IPS-11a (cell line): ENCODE data around the gene DRAP1.
A peak's percentile ranks its signal among the peaks of the same experiment; 100 is the strongest.

Experiments
- H3K4me3 ChIP-seq: one replicate; pipeline ENCODE4 v1.5.1; 2013; ENCODE audit warnings: low read depth, low read length, control low read depth

The DRAP1 gene

DNA sequence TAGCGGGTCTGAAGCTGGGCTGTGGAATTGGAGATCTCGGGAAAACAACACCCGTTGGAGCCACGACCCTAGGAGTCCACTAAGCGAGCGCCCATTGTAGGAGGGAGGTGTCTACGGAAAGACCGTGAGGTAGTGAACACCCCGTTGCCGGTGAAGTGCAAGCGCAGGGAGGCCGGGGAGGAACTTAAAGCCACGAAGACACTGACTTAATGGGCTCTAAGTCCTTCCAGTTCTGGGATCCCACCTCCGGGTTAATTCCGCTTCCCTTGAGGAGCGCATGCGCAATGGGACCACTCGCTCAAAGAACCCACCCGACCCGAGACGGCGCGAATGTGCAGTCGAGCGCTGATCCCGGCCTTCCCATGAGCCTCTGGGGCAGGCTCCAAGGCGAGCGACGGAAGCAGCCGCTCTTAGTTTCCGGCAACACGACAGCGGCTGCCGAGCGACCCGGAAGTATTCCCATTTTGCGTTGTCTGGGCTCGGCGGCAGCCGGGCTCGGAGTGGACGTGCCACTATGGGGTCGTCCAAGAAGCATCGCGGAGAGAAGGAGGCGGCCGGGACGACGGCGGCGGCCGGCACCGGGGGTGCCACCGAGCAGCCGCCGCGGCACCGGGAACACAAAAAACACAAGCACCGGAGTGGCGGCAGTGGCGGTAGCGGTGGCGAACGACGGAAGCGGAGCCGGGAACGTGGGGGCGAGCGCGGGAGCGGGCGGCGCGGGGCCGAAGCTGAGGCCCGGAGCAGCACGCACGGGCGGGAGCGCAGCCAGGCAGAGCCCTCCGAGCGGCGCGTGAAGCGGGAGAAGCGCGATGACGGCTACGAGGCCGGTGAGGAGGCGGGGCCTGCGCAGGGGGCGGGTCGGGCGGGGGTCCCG is 42.3 kb downstream of the DRAP1 start, which contains the start of gene SART1:
Gene SART1, plus strand, starts transcription at position 468 of the 874 bp plus-strand sequence. Its CDS starts 47 bp downstream, at position 515.
- peak within 1 kb of the TSS; percentile 87 for H3K4me3 ChIP-seq

DNA sequence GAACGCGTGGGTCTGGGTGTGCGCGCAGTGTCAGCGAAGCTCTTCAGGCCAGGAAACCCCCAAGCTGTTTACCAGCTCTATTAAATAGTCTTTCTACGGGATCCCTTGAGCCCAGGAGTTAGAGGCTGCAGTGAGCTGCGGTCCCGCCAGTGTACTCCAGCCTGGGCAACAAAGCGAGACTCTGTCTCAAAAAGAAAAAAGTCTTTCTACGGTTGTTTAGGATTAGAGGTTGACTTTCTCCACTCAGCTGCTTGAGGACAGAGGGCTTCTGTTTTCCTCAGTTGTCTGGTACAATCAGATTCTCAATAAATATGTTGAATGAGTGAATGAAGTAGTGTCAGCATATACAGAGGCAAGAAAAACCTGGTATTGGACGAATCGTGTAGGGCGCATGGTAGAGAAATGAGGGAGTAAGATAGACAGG is 42.9 kb downstream of the DRAP1 start:
- peak overlapping the region; percentile 87 for H3K4me3 ChIP-seq

DNA sequence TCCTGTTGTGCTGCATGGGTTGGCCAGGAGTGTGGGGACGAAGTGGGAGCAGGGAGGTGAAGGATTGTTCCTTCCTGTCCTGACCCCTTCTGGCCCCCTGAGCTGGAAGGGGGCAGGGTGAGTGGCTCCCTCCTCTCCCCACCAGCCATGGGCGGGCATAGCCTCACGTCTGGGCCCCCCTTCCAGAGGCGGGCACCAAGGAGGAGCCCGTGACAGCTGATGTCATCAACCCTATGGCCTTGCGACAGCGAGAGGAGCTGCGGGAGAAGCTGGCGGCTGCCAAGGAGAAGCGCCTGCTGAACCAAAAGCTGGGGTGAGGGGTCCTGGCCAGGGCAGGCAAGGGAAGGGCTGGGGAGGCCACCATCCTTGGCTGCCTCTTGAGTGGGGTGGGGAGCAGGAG is 45.7 kb downstream of the DRAP1 start:
- H3K4me3 ChIP-seq, result no peak overlapping the region

DNA sequence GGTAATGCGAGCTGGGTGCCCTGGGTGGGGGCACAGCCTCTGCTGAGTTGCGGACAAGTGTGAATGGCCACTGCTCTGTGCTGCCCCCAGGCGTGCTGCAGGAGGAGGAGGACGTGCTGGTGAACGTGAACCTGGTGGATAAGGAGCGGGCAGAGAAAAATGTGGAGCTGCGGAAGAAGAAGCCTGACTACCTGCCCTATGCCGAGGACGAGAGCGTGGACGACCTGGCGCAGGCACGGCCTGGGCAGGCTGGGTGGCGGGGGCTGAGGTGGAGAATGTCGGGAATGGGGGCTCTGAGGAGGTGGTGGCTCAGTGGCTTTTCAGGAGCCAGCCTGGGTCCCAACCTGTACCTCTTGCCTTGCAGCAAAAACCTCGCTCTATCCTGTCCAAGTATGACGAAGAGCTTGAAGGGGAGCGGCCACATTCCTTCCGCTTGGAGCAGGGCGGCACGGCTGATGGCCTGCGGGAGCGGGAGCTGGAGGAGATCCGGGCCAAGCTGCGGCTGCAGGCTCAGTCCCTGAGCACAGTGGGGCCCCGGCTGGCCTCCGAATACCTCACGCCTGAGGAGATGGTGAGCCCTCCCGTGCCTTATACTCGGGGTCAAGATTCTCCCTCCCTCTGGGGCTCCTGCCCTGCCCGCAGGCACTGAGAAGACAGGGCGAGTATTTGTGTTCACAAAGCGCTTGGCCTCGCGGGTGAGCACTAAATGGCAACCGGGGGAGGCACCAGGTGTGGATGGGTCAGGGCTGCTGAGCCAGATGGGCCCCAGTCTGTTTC is 46.9 kb downstream of the DRAP1 start:
- no peak overlapping the region for H3K4me3 ChIP-seq

DNA sequence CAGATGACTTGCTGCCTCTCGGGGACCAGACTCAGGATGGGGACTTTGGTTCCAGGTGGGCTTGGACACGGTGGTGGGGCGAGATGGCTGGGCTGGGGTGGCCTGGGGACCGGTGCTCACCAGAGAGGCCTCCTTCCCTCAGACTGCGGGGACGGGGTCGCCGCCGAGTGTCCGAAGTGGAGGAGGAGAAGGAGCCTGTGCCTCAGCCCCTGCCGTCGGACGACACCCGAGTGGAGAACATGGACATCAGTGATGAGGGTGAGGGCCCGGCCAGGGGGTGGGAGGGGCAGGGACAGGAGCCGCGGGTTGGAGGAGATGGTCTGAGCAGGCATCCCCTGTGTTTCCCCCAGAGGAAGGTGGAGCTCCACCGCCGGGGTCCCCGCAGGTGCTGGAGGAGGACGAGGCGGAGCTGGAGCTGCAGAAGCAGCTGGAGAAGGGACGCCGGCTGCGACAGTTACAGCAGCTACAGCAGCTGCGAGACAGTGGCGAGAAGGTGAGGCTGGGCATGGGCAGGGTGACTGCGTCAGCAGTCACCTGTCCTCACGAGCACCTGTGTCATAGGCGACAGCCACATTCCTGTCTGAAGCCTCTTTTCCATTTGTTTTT is 48.2 kb downstream of the DRAP1 start:
- H3K4me3 ChIP-seq, result no peak overlapping the region

DNA sequence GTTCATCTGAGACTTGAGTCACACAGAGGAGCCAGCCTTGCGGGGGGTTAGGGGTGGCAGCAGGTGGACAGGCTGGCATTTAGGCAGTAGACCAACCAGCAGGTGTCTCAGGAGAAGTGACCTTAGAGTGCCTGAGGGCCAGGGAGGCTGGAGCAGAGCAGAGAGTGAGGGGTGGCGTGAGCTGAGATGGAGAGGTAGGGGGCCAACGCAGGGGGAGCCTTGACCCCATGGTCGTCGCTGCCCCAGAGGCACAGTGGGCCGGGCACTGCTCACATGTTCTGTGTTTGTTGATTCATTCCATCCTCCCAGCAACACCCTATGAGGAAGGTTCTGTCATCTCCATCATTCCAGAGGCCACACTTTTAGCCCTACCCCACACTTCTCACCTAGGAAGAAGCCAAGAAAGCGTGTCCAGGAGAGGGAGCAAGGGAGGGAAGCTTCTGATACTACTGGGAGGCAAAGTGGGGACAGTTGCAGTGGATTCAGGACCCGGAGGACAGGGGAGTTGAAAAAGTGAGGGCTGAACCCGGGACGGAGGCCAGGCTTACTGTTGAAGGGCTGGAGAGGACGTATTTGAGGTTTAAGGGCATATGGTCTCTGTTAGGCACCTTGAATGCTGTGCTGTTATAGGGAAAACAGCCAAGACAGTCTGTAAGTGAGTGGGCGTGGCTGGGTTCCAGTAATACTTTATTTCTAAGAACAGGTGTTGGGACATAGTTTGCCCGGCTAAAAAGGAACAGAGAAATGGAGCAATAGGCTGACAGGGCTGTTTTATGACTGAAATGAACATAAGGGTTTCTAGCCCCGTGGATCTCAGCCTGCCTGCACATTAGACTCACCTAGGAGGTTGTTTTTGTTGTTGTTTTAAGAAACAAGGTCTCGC is 49.6 kb downstream of the DRAP1 start:
- H3K4me3 ChIP-seq, result no peak overlapping the region
